Right lobe of liver (tissue), 6 donors: ENCODE measurements around the gene PRKCZ. TPM values are rescaled to one million over a fixed set of nuclear protein-coding genes. Genes with fewer than 3 reads are reported as not detected.

Source experiments
- ATAC-seq, 4 donors: fragments of 200-7000 bp; cut with Tn5 transposase; one replicate each; pipeline ENCODE4 v1.9.1; 2020; ENCODE audit warnings: mild to moderate bottlenecking in 4 of 4, moderate library complexity in 4 of 4
- DNase-seq, 3 donors: peaks; one replicate each; pipeline ENCODE4 v3.0.0-alpha.2; 2020
- H3K27ac ChIP-seq, 3 donors: fragments of 200-600 bp; one replicate each; pipeline ENCODE4 v1.8.0; 2022
- H3K27me3 ChIP-seq, 2 donors: fragments of 200-600 bp; one replicate each; pipeline ENCODE4 v1.8.0; 2022
- H3K36me3 ChIP-seq, 4 donors: fragments of 200-600 bp; sonication (generic) in 1 of 4; one replicate each; pipeline versions ENCODE4 v1.5.1 to v1.8.0; 2017 to 2022; ENCODE audit warnings: control low read depth in 1 of 4
- H3K4me1 ChIP-seq, 4 donors: fragments of 200-600 bp; sonication (generic) in 1 of 4; one replicate each; pipeline versions ENCODE4 v1.5.1 to v1.8.0; 2017 to 2022; ENCODE audit warnings: control low read depth in 1 of 4
- H3K4me3 ChIP-seq, 3 donors: fragments of 200-600 bp; one replicate each; pipeline ENCODE4 v1.8.0; 2022
- H3K9me3 ChIP-seq, 4 donors: fragments of 200-600 bp; sonication (generic) in 1 of 4; one replicate each; pipeline versions ENCODE4 v1.5.1 to v1.8.0; 2017 to 2022; ENCODE audit warnings: control low read depth in 1 of 4
- POLR2A ChIP-seq: fragments of 450-650 bp; IDR thresholded peaks from one replicate; pipeline ENCODE4 v1.6.1; 2017; ENCODE audit warnings: antibody characterized with exemption, mild to moderate bottlenecking
- WGBS: methylation state at CpG from one replicate; pipeline ENCODE4 v1.1.6; 2018; ENCODE audit warnings: low coverage, low lambda C conversion rate; ENCODE audit not compliant: insufficient coverage; ENCODE audit errors: missing lambda C conversion rate; 5-methylcytosine and 5-hydroxymethylcytosine counted together
- intact Hi-C, 2 donors: fragments of 100-400 bp; cut with DNase I; formaldehyde crosslinking; loops; one replicate each; pipeline versions ENCODE4 v1.11.2 to v1.14.1; 2022
- total RNA-seq, 6 experiments: library from RNA; depleted of rRNA in 2 of 6; stranded (reverse); fragments of >200 nt in 2 of 6; fragmentation: NEBNext Ultra II Directional in 3 of 6; extraction: Animal tissue kit (Norgen Biotek cat#: 25700) in 3 of 6; gene quantifications; one replicate each; pipeline versions ENCODE4 v1.1.0 to v1.2.4, GENCODE V29; 2016 to 2023
- TF ChIP-seq, protein P1 (sequence below), 4 donors: fragments of 200-600 bp in 3 of 4; fragments of 450-650 bp in 1 of 4; IDR thresholded peaks; one replicate each; pipeline versions ENCODE4 v1.5.1 to v1.8.0; 2016 to 2022; ENCODE audit warnings: antibody characterized with exemption in 4 of 4, mild to moderate bottlenecking in 2 of 4
- donor health status: DM: no; HTN: yes; CAD: no.
- donor health status: DM: no; HTN: no; CAD: no.
- donor health status: DM: no; HTN: no; CAD: no.
- donor health status: DM: no; HTN: yes; CAD: no.
- donor health status: DM: no; HTN: yes; CAD: no.

Gene PRKCZ
- total RNA-seq, 6 experiments from 2014 or later: 10.3 to 20.1 (median 15.8) TPM

DNA sequence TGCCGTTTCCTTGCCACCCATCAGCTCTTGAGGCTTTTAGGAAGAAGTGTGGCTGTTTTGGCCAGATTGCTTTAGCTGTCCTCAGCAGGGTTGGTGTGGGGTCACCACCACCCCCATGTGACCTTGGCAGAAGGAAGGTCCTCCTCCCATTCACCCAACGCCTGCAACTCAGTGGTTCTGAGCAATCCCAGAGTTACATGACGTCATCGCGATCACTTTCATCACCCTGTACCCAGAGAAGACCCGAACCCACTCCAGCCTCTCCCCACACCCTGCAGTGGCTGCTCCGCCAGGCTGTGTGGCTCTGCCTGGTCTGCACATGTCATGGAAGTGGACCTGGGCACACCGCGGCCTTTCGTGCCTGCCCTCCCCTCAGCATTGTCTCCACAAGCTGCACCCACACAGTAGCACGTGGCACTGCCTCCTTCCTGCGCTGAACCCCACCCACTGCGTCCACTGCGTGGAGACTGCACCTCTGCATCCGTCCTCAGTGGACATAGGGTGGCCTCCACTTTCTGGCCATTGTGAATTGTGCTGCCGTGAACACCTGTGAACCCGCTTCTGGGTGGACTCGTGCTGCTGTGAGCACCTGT lies 127.8 kb downstream of the PRKCZ start:
- intact Hi-C loops: no loop called here
- TF ChIP-seq, protein P1, sequence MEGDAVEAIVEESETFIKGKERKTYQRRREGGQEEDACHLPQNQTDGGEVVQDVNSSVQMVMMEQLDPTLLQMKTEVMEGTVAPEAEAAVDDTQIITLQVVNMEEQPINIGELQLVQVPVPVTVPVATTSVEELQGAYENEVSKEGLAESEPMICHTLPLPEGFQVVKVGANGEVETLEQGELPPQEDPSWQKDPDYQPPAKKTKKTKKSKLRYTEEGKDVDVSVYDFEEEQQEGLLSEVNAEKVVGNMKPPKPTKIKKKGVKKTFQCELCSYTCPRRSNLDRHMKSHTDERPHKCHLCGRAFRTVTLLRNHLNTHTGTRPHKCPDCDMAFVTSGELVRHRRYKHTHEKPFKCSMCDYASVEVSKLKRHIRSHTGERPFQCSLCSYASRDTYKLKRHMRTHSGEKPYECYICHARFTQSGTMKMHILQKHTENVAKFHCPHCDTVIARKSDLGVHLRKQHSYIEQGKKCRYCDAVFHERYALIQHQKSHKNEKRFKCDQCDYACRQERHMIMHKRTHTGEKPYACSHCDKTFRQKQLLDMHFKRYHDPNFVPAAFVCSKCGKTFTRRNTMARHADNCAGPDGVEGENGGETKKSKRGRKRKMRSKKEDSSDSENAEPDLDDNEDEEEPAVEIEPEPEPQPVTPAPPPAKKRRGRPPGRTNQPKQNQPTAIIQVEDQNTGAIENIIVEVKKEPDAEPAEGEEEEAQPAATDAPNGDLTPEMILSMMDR (IDR thresholded peaks at IDR 0.05): no peak
- Histone ChIP-seq H3K36me3 (no peaks in the 10 kb centered on the region), H3K9me3 (no peaks in the 10 kb centered on the region), H3K4me1 (no peaks in the 10 kb centered on the region), H3K27ac (no peak overlapping the region), H3K27me3 (no peaks in the 10 kb centered on the region), H3K4me3 (no peak overlapping the region)
- 75% methylated on average over 2 of the region's 18 CpGs for WGBS
- no peak for DNase-seq
- no peak for ATAC-seq

DNA sequence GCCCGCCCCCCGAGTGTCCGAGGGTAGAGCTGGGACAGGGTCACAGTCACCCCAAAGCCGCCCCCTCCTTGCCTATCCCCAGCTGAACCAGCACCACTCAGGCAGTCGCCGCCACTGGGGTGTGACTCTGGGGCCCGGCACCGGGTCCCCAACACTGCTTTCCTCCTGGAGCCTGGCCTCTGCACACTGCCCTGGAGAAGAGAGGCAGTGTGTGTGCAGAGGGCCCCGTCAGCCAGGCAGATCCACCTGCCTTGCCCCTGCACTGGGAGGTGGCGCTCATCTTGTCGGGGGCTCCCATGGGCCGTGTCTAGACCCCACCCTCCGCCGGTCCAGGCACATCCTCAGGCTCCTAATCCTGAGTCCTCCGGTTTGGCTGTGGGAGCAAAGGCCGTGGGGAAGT lies 128.7 kb downstream of the PRKCZ start:
- Histone ChIP-seq H3K9me3 (no peaks in the 10 kb centered on the region), H3K27ac (no peak overlapping the region), H3K4me1 (no peaks in the 10 kb centered on the region), H3K4me3 (no peak overlapping the region), H3K36me3 (no peaks in the 10 kb centered on the region), H3K27me3 (no peaks in the 10 kb centered on the region)
- no peak for DNase-seq
- intact Hi-C loops: no loop called here
- no peak for ATAC-seq
- 80% methylated on average over 1 of the region's 16 CpGs for WGBS
- TF ChIP-seq, protein P1 (IDR thresholded peaks at IDR 0.05): no peak
- no peak for TF ChIP-seq POLR2A

DNA sequence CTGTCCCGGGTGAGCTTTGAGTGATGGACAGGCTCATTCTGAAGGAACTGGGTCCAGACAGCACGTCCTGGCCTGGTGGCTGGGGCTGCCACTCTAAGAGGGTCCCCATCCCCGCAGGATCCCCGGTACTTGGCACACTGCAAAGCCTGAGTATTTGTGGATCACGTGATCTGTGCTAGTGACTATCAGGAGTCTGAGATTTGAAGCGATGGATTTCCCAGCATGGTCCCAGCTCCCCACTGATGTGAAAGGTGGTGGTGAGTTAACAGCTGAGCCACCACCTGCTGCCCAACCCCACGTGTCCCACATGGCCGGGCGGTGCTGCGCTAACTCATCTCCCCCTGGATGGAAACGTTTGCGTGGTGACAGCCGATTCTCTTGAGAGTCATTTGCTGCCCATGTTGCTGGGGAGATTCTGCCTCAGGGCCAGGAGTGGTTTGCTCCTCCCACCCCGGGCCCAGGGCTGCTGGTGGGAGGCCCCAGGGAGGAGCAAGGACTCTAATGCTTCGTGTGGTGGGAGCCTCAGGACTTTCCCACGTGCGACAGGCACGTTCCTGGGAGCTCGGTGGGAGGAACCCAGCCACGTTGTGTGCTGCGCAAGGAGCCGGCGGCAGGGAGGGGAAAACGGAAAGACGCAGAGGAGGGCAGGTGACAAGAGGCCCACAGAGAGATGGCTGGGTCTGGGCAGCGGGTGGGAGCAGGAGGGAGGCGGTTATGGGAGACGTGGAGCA lies 129.2 kb downstream of the PRKCZ start:
- H3K27ac ChIP-seq: no peak overlapping the region
- TF ChIP-seq POLR2A: no peak
- 85% methylated on average over 6 of the region's 28 CpGs for WGBS
- no peaks in the 10 kb centered on the region for H3K27me3 ChIP-seq
- ATAC-seq: no peak
- DNase-seq: no peak
- H3K4me1 ChIP-seq: no peaks in the 10 kb centered on the region
- intact Hi-C loops: no loop called here
- no peak overlapping the region for H3K4me3 ChIP-seq
- H3K36me3 ChIP-seq: no peaks in the 10 kb centered on the region
- no peaks in the 10 kb centered on the region for H3K9me3 ChIP-seq

DNA sequence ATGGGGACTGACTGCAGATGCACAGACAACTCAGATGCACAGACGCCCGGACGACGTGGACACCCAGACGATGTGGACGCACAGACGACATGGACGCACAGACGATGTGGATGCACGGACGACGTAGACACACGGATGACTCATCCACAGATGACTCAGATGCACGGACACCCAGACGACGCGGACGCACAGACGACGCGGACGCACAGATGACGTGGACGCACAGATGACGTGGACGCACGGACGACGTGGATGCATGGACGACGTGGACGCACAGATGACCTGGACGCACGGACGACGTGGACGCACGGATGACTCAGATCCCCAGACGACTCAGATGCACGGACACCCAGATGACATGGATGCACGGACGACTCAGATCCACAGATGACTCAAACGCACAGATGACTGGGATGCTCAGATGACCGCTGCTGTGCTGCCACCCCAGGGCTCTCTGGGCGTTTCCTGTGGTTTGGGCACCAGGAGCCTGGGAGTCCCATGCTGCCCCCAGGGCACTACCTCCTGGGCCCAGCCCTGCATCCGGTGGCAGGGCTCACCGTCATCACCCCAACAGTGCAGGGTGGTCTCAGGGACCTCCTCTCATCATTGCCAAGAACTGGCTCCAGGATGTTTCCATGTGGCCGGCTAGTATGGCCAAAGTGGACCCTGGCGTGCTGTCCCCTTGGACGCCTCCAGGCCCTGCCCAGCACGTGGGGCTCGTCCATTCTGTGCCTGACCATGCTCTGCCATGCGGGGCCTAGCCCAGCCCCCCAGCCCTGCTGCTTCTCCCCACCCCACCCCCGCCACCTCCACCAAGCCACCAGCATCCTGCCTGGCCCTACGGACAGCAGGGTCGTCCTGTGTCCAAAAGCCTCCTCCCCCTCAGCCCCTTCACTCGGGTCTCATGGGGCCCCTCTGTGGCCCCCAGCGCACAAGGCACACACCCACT lies 130.4 kb downstream of the PRKCZ start:
- ATAC-seq: no peak
- 89% methylated on average over 21 of the region's 58 CpGs for WGBS
- no peak overlapping the region for H3K27ac ChIP-seq
- intact Hi-C loops: no loop called here
- no peak for DNase-seq
- H3K36me3 ChIP-seq: no peaks in the 10 kb centered on the region
- no peaks in the 10 kb centered on the region for H3K9me3 ChIP-seq
- no peak overlapping the region for H3K4me3 ChIP-seq
- no peak for TF ChIP-seq POLR2A
- TF ChIP-seq, protein P1 (IDR thresholded peaks at IDR 0.05): no peak
- H3K4me1 ChIP-seq: no peaks in the 10 kb centered on the region
- no peaks in the 10 kb centered on the region for H3K27me3 ChIP-seq
